Astrocyte of the cerebellum (primary cell): ENCODE results near the gene FILIP1L.
"Not testable (repeated sequence)": the region's sequence is repeated elsewhere in the genome, so short reads cannot be mapped to it uniquely, and the experiment has no call there.

Experiments
- DNase-seq: peaks from one replicate; pipeline ENCODE4 v3.0.0-alpha.2; 2011; ENCODE audit warnings: low read depth
- H3K4me3 ChIP-seq: 2 replicates; pipeline ENCODE4 v1.5.1; 2011; ENCODE audit warnings: mild to moderate bottlenecking, low read depth, low read length, moderate library complexity
- CTCF ChIP-seq: IDR thresholded peaks from 2 replicates; pipeline ENCODE4 v1.5.1; 2012; ENCODE audit warnings: low read length, low read depth, moderate library complexity, mild to moderate bottlenecking; ENCODE audit errors: missing control alignments
- in situ Hi-C: cut with HindIII; loops from 2 replicates; pipeline ENCODE4 v1.10.0; 2017; ENCODE audit warnings: low sequenced_read_pairs

FILIP1L gene

GRCh38 chr3:100097919-100098783 is 16.1 kb downstream of the FILIP1L start:
- H3K4me3 ChIP-seq = no peak overlapping the region
- TF ChIP-seq CTCF = no peak
- in situ Hi-C loops = no loop called here
- no peak for DNase-seq

DNA sequence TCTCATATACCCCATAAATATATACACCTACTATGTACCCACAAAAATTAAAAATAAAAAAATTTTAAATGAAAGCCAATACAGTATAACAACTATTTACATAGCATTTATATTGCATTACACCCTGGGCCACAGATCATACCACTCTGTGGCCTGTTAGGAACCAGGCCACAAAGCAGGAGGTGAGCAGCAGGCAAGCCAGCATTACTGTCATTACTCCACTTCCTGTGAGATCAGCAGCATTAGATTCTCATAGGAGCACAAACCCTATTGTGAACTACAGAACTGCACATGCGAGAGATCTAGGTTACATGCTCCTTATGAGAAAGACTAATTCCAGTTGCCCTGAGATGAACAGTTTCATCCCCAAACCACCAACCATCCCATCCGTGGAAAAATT is 17.4 kb downstream of the FILIP1L start:
- no peak for TF ChIP-seq CTCF
- no peak for DNase-seq
- in situ Hi-C loops = no loop called here
- H3K4me3 ChIP-seq = no peak overlapping the region

DNA sequence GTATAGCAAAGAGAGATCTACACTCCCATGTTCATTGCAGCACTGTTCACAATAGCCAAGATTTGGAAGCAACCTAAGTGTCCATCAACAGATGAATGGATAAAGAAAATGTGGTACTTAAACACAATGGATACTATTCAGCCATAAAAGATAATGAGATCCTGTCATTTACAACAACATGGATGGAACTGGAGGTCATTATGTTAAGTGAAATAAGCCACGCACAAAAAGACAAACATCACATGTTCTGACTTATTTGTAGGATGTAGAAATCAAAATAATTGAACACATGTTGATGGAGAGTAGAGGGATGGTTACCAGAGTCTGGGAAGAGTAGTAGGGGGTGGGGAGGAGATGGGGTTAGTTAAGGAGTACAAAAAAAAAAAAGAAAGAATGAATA is 18.0 kb downstream of the FILIP1L start:
- H3K4me3 ChIP-seq, DNase-seq, in situ Hi-C loops: not testable (repeated sequence)

DNA sequence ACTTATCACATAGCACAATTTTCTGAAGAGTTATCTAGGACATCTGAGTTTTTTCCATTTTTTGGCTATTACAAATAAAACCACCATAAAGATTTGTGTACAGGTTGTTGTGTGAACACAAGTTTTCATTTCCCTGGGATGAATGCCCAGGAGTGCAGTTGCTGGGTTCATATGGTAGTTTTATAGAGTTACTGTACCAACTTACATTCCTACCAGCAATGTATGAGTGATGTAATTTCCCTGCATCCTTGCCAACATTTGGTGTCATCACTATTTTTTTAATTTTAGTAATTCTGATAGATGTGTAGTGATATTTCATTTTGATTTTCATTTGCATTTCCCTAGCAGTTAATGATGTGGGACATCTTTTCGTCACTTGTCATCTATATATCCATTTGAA is 20.5 kb downstream of the FILIP1L start:
- DNase-seq = no peak
- no peak overlapping the region for H3K4me3 ChIP-seq
- in situ Hi-C loops = no loop called here
- no peak for TF ChIP-seq CTCF

DNA sequence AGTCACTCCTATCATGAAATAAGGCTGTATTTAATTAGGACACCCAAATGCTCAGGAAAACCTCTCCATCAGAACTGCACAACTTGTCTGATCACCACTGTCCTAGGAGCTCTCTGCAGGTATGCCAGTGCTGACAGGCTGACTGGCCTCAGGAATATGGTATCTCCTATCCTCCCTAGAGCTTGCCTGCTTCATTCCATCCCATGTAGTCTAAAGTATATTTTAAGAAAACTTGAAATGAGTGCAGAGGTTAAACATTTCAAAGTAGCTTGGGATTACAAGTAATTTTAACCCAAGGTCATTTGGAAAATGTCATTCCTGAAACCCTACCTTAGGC is 23.7 kb downstream of the FILIP1L start:
- TF ChIP-seq CTCF = no peak
- DNase-seq = no peak
- no peak overlapping the region for H3K4me3 ChIP-seq
- in situ Hi-C loops = no loop called here

GRCh38 chr3:100089812-100090668 is 24.3 kb downstream of the FILIP1L start:
- peak; percentile 69 for TF ChIP-seq CTCF
- in situ Hi-C loops = no loop called here
- no peak overlapping the region for H3K4me3 ChIP-seq
- peak; percentile 15 for DNase-seq

DNA sequence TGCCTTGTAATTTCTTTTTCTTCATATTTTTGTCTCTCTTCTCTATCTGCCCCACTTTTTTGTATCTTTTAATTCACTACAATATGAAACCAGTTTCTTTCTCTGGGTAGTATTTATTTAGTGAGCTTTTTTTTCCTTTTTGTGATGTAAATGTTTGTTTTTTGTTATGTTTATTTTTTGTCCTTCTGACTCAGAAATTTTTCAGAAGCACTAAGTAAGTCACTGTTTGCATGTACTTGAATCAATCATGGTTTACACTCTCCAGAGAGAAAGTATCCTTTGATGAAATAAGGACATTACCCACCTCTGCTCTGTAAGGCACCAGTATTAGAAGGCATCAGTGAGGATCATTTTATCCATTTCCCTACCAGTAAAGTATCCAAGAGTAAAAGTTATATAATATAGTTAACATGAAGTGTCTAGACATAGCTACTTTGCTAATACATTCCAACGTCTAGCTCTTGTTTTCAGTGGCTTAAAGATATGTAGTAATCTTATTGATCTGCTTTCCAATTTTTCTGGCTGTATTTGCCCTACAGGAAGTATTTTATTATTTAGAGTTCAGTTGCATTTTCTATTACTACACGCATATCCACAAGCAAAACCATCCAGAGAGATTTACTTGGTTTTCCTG is 25.4 kb downstream of the FILIP1L start:
- in situ Hi-C loops = no loop called here

More for the DNA sequence above, 25.4 kb downstream of the FILIP1L start:
- no peak overlapping the region for H3K4me3 ChIP-seq
- DNase-seq = no peak
- no peak for TF ChIP-seq CTCF
